NOMO-1 treated with dmso at 0.1 percent for 144 hours (cell line): ENCODE results near the gene IFI27L1.

ENCODE experiments used
- DNase-seq: peaks from one replicate; lab custom pipeline; 2025; ENCODE audit not compliant: unreplicated experiment; lab: John Stamatoyannopoulos, UW

IFI27L1 gene

GRCh38 chr14:94129758-94130414 lies 48.8 kb downstream of the IFI27L1 start:
- DNase-seq = no peak

DNA sequence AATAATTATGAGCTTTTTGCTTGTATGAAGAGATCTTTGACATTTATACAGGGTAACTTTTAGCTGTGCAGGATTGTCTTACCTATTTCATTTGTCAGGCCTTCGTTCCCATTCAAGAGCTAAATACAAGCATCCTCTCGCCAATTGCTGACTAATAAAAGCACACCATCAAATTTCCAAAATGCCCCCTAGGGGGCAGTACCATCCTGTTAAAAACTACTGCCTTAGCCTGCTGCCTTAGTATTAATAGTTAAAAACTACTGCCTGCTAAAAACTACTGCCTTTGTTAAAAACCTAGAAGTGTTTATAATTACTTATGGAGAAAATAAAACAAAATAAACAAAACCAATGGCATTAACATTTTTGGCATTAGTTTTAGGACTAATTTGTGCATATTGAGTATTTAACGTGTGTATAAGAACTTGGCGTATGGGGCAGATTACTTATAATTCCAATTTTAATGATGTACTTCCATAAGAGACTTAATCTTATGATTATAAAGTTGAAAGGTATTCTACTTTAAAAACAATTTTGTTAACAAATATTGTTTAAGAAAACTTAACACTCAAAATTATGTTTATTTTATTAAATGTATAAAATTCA lies 51.3 kb downstream of the IFI27L1 start:
- peak; percentile 26 for DNase-seq

GRCh38 chr14:94135476-94135875 lies 54.4 kb downstream of the IFI27L1 start:
- DNase-seq = no peak

DNA sequence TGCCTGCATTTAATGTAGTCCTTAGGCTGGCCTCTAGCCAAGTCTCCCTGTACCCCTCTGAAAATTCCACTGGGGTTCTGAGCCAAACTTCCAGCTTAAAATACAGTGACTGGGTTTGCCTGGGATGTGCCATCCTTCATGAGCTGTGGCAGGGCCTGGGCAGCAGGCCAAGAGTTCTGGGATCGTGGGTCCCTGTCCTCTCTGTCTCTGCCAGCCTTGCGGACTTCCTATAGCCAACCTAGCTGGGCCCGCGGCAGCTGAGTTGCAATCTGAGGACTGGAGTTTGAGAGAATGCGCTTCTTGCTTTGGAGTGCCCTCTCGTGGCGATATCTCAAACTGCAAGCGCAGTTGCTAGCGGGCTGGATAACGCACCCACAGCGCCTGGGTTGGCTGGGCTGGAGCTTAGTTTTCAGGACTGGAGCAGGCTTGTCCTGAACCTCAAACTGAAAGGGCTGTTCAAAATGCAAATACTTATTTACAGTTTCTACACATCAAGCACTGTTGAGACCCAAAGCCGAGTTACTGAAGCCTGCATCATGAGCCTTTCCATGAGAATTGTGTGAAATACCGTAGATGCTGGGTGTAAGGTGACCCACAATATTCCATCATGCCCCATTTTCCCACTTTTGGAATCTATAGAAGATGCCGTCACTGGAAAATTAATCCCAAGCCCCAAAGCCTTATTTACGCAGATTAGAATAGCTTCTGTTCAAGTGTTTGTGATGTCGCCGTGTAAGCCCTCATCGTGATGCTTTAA lies 55.6 kb downstream of the IFI27L1 start:
- DNase-seq = peak; percentile 69

GRCh38 chr14:94138251-94138650 lies 57.1 kb downstream of the IFI27L1 start:
- DNase-seq = no peak

DNA sequence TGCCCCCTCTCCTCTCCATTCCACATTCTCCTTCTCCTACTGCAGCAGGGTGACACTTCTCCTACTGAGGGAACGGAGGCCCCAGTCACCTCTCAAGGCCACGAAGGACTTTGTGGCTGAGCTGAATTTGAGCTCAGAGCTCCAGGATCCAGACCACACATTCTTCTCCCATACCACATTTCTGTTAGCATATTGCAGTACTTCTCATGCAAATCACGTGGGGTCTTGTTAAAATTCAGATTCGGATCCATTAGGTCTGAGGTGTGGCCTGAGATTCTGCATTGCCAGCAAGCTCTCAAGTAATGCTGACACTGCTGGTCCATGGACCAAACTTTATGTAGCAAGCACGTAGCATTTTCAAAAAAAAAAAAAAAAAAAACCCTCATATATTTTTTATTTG lies 57.9 kb downstream of the IFI27L1 start:
- no peak for DNase-seq

- DNase-seq = no peak
Observed at GRCh38 chr14:94139421-94139820, 58.3 kb downstream of the IFI27L1 start.

DNA sequence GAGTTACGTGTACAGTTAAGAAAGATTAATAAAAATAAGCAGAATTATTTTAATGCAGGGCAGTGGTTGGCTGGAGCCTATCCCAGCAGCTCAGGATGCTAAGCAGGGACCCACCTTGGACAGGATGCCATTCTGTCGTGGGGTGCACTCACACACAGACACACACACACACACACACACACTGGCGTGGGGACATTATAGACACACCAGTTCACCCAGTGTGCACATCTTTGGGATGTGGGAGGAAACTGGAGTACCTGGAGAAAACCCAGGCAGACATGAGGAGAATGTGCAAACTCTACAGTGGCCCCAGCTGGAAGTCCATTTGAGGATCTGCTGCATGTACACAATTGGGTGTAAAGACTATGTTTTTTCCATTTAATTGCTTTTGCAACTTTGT lies 61.1 kb downstream of the IFI27L1 start:
- no peak for DNase-seq

GRCh38 chr14:94142836-94143235 lies 61.7 kb downstream of the IFI27L1 start:
- DNase-seq = no peak

- no peak for DNase-seq
Observed at GRCh38 chr14:94143239-94143638, 62.1 kb downstream of the IFI27L1 start.

- DNase-seq = no peak
Observed at GRCh38 chr14:94143711-94144110, 62.6 kb downstream of the IFI27L1 start.

DNA sequence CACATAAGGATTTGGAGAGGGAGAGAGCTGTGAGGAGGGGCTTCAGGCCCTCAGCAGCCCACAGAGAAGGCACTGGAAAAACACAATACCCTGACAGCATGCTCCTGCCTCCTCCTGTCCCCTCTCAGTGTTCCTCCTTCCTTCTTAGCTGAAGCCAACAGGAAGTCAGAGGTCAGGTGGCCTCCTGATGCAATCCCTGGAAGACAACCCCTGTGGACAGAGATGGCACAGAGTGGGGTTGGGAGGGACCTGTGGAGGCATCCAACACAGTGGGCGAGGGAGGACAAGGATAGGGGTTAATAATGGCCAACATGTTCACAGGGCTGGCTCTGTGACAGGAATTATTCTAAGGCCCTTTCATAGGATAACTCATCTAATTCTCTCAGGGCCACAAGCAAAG lies 63.7 kb downstream of the IFI27L1 start:
- DNase-seq = no peak

- DNase-seq = no peak
Observed at GRCh38 chr14:94145902-94146527, 64.9 kb downstream of the IFI27L1 start.
